ENCODE results near the gene LRSAM1. TPM values are rescaled to one million over a fixed set of nuclear protein-coding genes. Genes with fewer than 3 reads are reported as not detected.

Gene LRSAM1
- total and polyA plus RNA-seq, 2 of the 8 experiments (the other 6 are each of a cell fraction or from before 2014, with no cell fraction given) = 9.7 to 18.3 TPM

- Histone ChIP-seq H4K20me1 (replicated peaks in 1 of 2; ENCODE audit: control insufficient read depth in 1 of 2, insufficient read depth in 2 of 2, low read length in 2 of 2) (peaks cover 4 to 12% of the 10 kb centered on the region in 2 experiments), H3K23me2 (ENCODE audit: low read depth, low read length) (peaks cover 2% of the 10 kb centered on the region; the same call in 1 of the 2 replicates), H3K4me2 (ENCODE audit: insufficient read depth in 1 of 2, low read depth in 2 of 2, low read length in 2 of 2) (no peak overlapping the region), H3K27me3 (replicated peaks in 1 of 4; ENCODE audit: control insufficient read depth in 3 of 4, extremely low read depth in 1 of 4, insufficient read depth in 3 of 4, low read length in 3 of 4) (no peaks in the 10 kb centered on the region), H4K91ac (replicated peaks; ENCODE audit: insufficient read length, low read length) (peak overlapping the region; percentile 39), H3K9ac (replicated peaks in 1 of 4; ENCODE audit: extremely low read depth in 1 of 4, low read depth in 3 of 4, low read length in 3 of 4) (no peak overlapping the region), H3K18ac (ENCODE audit: extremely low read depth, low read length) (no peak overlapping the region), H4K8ac (ENCODE audit: extremely low read depth, insufficient read depth, low read length) (no peak overlapping the region), H2AK5ac (ENCODE audit: low read depth, low read length) (0 out of 2 replicates have a peak overlapping the region, but pooled peaks have one; percentile 68), H3K36me3 (ENCODE audit: control insufficient read depth in 2 of 4, insufficient read depth in 4 of 4, low read length in 3 of 4) (no peaks in the 10 kb centered on the region), H2BK15ac (ENCODE audit: low read length) (peak overlapping the region; percentile 88; the same call in 1 of the 2 replicates), H3K79me2 (ENCODE audit: control insufficient read depth in 1 of 2, insufficient read depth in 2 of 2, low read length in 2 of 2) (peaks cover 0 to 31% of the 10 kb centered on the region in 2 experiments; a peak in 1 of 4 replicates), H3K79me1 (ENCODE audit: low read depth, low read length) (peaks cover 29% of the 10 kb centered on the region), H2BK120ac (replicated peaks; ENCODE audit: low read depth, low read length) (no peak overlapping the region), H3K9me3 (ENCODE audit: insufficient read depth in 2 of 2, low read depth in 1 of 2, low read length in 1 of 2) (no peaks in the 10 kb centered on the region), H2BK5ac (ENCODE audit: low read depth, low read length) (no peak overlapping the region), H3K23ac (ENCODE audit: insufficient read length) (no peak overlapping the region), H3K27ac (ENCODE audit: low read depth, low read length) (no peak overlapping the region), H3K56ac (replicated peaks; ENCODE audit: insufficient read length, low read depth, low read length) (no peak overlapping the region), H2AFZ (ENCODE audit: low read length) (no peak overlapping the region), H3K14ac (ENCODE audit: insufficient read length) (no peak overlapping the region), H4K5ac (ENCODE audit: insufficient read length, low read depth, low read length) (no peak overlapping the region), H2BK20ac (ENCODE audit: low read length) (no peak overlapping the region), H3K4me1 (replicated peaks in 1 of 4; ENCODE audit: control insufficient read depth in 3 of 4, insufficient read depth in 4 of 4, low read length in 3 of 4) (peaks cover 8 to 24% (median 15%) of the 10 kb centered on the region in 4 experiments), H3K4me3 (ENCODE audit: extremely low read depth in 1 of 4, insufficient read depth in 2 of 4, low read depth in 3 of 4, low read length in 4 of 4) (no peak overlapping the region), H3K4ac (replicated peaks; ENCODE audit: insufficient read length, low read depth, low read length) (no peak overlapping the region), H2BK12ac (ENCODE audit: low read depth, low read length) (0 out of 2 replicates have a peak overlapping the region, but pooled peaks have one; percentile 87)
- POLR2A ChIA-PET (ENCODE audit: partially characterized antibody) = interaction anchor here (1.0 to 1.7 kb wide), 3 partner anchors 35 to 193 kb away, joined by 4 read pairs; no protein-coding TSS in a partner anchor
- 89% methylated on average over 7 of the region's 7 CpGs; no CpG with 5 or more reads in 1 of the 2 experiments for WGBS, 2 experiments (ENCODE audit: extremely low coverage in 1 of 2, insufficient coverage in 1 of 2, insufficient read length in 1 of 2, insufficient replicate concordance in 2 of 2, low coverage in 1 of 2, low lambda C conversion rate in 2 of 2, missing lambda C conversion rate in 1 of 2)
- CTCF ChIA-PET (ENCODE audit: partially characterized antibody) = interaction anchor here (0.6 to 7.7 kb wide), 15 partner anchors 11 to 582 kb away, joined by 3 to 105 read pairs (median 12); no protein-coding TSS in a partner anchor
- DNase-seq (ENCODE audit: low read depth in 1 of 2, low spot score in 2 of 2) = no peak
- TF ChIP-seq MAX (IDR thresholded peaks at IDR 0.05) (0 out of 2 replicates have a peak, but pooled peaks have one; percentile 11), CBX5 (IDR thresholded peaks at IDR 0.05; ENCODE audit: low read depth, low read length) (no peak), RNF2 (IDR thresholded peaks at IDR 0.05; ENCODE audit: borderline replicate concordance, low read depth, low read length, missing control alignments, poor library complexity, severe bottlenecking) (no peak)
- FAIRE-seq = no peak
Measured at GRCh38 chr9:127541176-127541575, 89.9 kb downstream of the LRSAM1 start.

All from H1 (cell line).